IMR-90 (cell line): ENCODE data around the gene PGBD5. TPM values are rescaled to one million over a fixed set of nuclear protein-coding genes. Genes with fewer than 3 reads are reported as not detected.

Experiments used
- ATAC-seq: fragments of 200-7000 bp; cut with Tn5 transposase; 2 replicates; pipeline ENCODE4 v1.9.1; 2020; ENCODE audit warnings: low read depth, mild to moderate bottlenecking, moderate library complexity
- BruUV-seq: library from RNA; stranded (reverse); fragments of 400-500 nt; replicated peaks from 2 replicates; lab custom pipeline; 2021; lab: Mats Ljungman, UMichigan
- CTCF ChIA-PET: fragments of 300-600 bp; formaldehyde crosslinking; extraction: SDS; loops from one replicate; lab custom pipeline; 2021; ENCODE audit warnings: antibody characterized with exemption; lab: Yijun Ruan, JAX
- POLR2A ChIA-PET: fragments of 300-600 bp; sonication (Branson Sonifier 250); formaldehyde crosslinking; loops from one replicate; lab custom pipeline; 2022; ENCODE audit warnings: antibody characterized with exemption; ENCODE audit not compliant: unreplicated experiment; lab: Charles Lee
- DNase-seq: peaks from one replicate; pipeline ENCODE4 v3.0.0; 2013
- H2AFZ ChIP-seq: replicated peaks from 2 replicates; pipeline ENCODE3; 2013; ENCODE audit warnings: low read length, mild to moderate bottlenecking; ENCODE audit not compliant: poor library complexity
- H2AK5ac ChIP-seq: 2 replicates; pipeline ENCODE4 v1.6.1; 2013; ENCODE audit warnings: low read depth, low read length, inconsistent platforms
- H2AK9ac ChIP-seq: replicated peaks from 2 replicates; pipeline ENCODE3; 2013; ENCODE audit warnings: mild to moderate bottlenecking, low read depth, low read length, moderate library complexity; ENCODE audit not compliant: poor library complexity
- H2BK120ac ChIP-seq: 2 replicates; pipeline ENCODE4 v1.6.1; 2013; ENCODE audit warnings: low read depth, low read length, inconsistent platforms
- H2BK15ac ChIP-seq: 3 replicates; pipeline ENCODE4 v1.6.1; 2013; ENCODE audit warnings: low read depth, low read length, inconsistent platforms
- H2BK20ac ChIP-seq: 2 replicates; pipeline ENCODE4 v1.6.1; 2013; ENCODE audit warnings: low read depth, mild to moderate bottlenecking, inconsistent platforms, low read length, moderate library complexity
- H2BK5ac ChIP-seq: 2 replicates; pipeline ENCODE4 v1.6.1; 2013; ENCODE audit warnings: mild to moderate bottlenecking, low read depth, low read length, inconsistent platforms; ENCODE audit not compliant: poor library complexity, severe bottlenecking
- H3K14ac ChIP-seq: replicated peaks from 2 replicates; pipeline ENCODE4 v1.6.1; 2013; ENCODE audit warnings: low read depth, low read length, inconsistent platforms
- H3K18ac ChIP-seq: 2 replicates; pipeline ENCODE4 v1.6.1; 2013; ENCODE audit warnings: low read depth, low read length, control low read depth
- H3K23ac ChIP-seq: 2 replicates; pipeline ENCODE4 v1.6.1; 2013; ENCODE audit warnings: low read depth, low read length, inconsistent platforms
- H3K27ac ChIP-seq: 2 replicates; pipeline ENCODE4 v1.5.1; 2013; ENCODE audit warnings: mild to moderate bottlenecking, control low read depth, low read length; ENCODE audit not compliant: insufficient read depth
- H3K27me3 ChIP-seq: 2 replicates; pipeline ENCODE4 v1.6.1; 2013; ENCODE audit warnings: low read length; ENCODE audit not compliant: control insufficient read depth, insufficient read depth
- H3K36me3 ChIP-seq: 2 replicates; pipeline ENCODE4 v1.6.1; 2013; ENCODE audit warnings: low read length, mixed read lengths; ENCODE audit not compliant: control insufficient read depth, insufficient read depth
- H3K4ac ChIP-seq: 2 replicates; pipeline ENCODE4 v1.6.1; 2013; ENCODE audit warnings: low read depth, low read length, inconsistent platforms
- H3K4me1 ChIP-seq: 2 replicates; pipeline ENCODE4 v1.6.1; 2013; ENCODE audit warnings: low read length, mixed read lengths; ENCODE audit not compliant: control insufficient read depth, insufficient read depth
- H3K4me2 ChIP-seq: 2 replicates; pipeline ENCODE4 v1.6.1; 2013; ENCODE audit warnings: low read depth, mild to moderate bottlenecking, control low read depth, low read length, moderate library complexity
- H3K4me3 ChIP-seq: 2 replicates; pipeline ENCODE4 v1.5.1; 2013; ENCODE audit warnings: low read depth, mild to moderate bottlenecking, control low read depth, low read length, moderate library complexity; ENCODE audit not compliant: insufficient read depth
- H3K56ac ChIP-seq: 2 replicates; pipeline ENCODE4 v1.6.1; 2013; ENCODE audit warnings: low read length, inconsistent platforms; ENCODE audit not compliant: insufficient read depth; ENCODE audit errors: extremely low read depth
- H3K79me1 ChIP-seq, 2 experiments: 2 replicates each; pipeline ENCODE4 v1.6.1; 2013; ENCODE audit warnings: low read length in 2 of 2, inconsistent platforms in 1 of 2, low read depth in 1 of 2
- H3K9ac ChIP-seq: 2 replicates; pipeline ENCODE4 v1.6.1; 2013; ENCODE audit warnings: low read depth, low read length, control low read depth
- H3K9me1 ChIP-seq: 2 replicates; pipeline ENCODE4 v1.6.1; 2013; ENCODE audit warnings: low read length, inconsistent platforms; ENCODE audit not compliant: insufficient read depth
- H3K9me3 ChIP-seq: 2 replicates; pipeline ENCODE4 v1.6.1; 2013; ENCODE audit warnings: low read length; ENCODE audit not compliant: control insufficient read depth, insufficient read depth
- H4K20me1 ChIP-seq: 2 replicates; pipeline ENCODE4 v1.6.1; 2013; ENCODE audit warnings: low read length, inconsistent platforms; ENCODE audit not compliant: insufficient read depth
- H4K5ac ChIP-seq: 2 replicates; pipeline ENCODE4 v1.6.1; 2013; ENCODE audit warnings: mild to moderate bottlenecking, low read depth, low read length, control low read depth
- H4K8ac ChIP-seq, 2 experiments: 2 replicates each; pipeline ENCODE4 v1.6.1; 2013; ENCODE audit warnings: low read depth in 2 of 2, low read length in 2 of 2, control low read depth in 1 of 2, inconsistent platforms in 1 of 2
- H4K91ac ChIP-seq: 2 replicates; pipeline ENCODE4 v1.6.1; 2013; ENCODE audit warnings: low read depth, low read length, inconsistent platforms; ENCODE audit not compliant: insufficient read depth
- BHLHE40 ChIP-seq: fragments of 150-350 bp; IDR thresholded peaks from 2 replicates; pipeline ENCODE4 v1.6.1; 2016; ENCODE audit warnings: mild to moderate bottlenecking, low read depth, low read length
- CEBPB ChIP-seq: IDR thresholded peaks from 2 replicates; pipeline ENCODE4 v1.6.1; 2012; ENCODE audit warnings: low read depth, low read length, improper control_type of control experiment
- CHD1 ChIP-seq: IDR thresholded peaks from 2 replicates; pipeline ENCODE4 v1.6.1; 2012; ENCODE audit warnings: low read depth, low read length, improper control_type of control experiment
- CTCF ChIP-seq: conservative IDR thresholded peaks from 2 replicates; pipeline ENCODE4 v1.5.1; 2012; ENCODE audit warnings: mild to moderate bottlenecking, low read depth, low read length, improper control_type of control experiment
- ELK1 ChIP-seq: fragments of 150-350 bp; IDR thresholded peaks from 2 replicates; pipeline ENCODE4 v1.6.1; 2016; ENCODE audit warnings: low read depth, mild to moderate bottlenecking, low read length, moderate library complexity, borderline replicate concordance
- FOS ChIP-seq: fragments of 150-350 bp; IDR thresholded peaks from 2 replicates; pipeline ENCODE4 v1.6.1; 2016; ENCODE audit warnings: low read depth, low read length
- MAFK ChIP-seq: IDR thresholded peaks from 2 replicates; pipeline ENCODE4 v1.6.1; 2012; ENCODE audit warnings: low read depth, low read length, improper control_type of control experiment
- MAZ ChIP-seq: IDR thresholded peaks from 2 replicates; pipeline ENCODE4 v1.6.1; 2012; ENCODE audit warnings: low read depth, mild to moderate bottlenecking, low read length, improper control_type of control experiment, moderate library complexity, borderline replicate concordance
- MXI1 ChIP-seq: IDR thresholded peaks from 2 replicates; pipeline ENCODE4 v1.6.1; 2012; ENCODE audit warnings: low read depth, mild to moderate bottlenecking, low read length, moderate library complexity, borderline replicate concordance
- NFE2L2 ChIP-seq: fragments of 150-350 bp; IDR thresholded peaks from 2 replicates; pipeline ENCODE4 v1.6.1; 2016; ENCODE audit warnings: low read depth, mild to moderate bottlenecking, low read length
- POLR2A ChIP-seq: IDR thresholded peaks from 2 replicates; pipeline ENCODE4 v1.6.1; 2012; ENCODE audit warnings: mild to moderate bottlenecking, low read depth, low read length
- RAD21 ChIP-seq: IDR thresholded peaks from 2 replicates; pipeline ENCODE4 v1.6.1; 2012; ENCODE audit warnings: low read length, improper control_type of control experiment
- RCOR1 ChIP-seq: IDR thresholded peaks from 2 replicates; pipeline ENCODE4 v1.6.1; 2012; ENCODE audit warnings: mild to moderate bottlenecking, low read length, improper control_type of control experiment; ENCODE audit not compliant: insufficient replicate concordance
- RFX5 ChIP-seq: IDR thresholded peaks from 2 replicates; pipeline ENCODE4 v1.8.0; 2012; ENCODE audit warnings: low read depth, mild to moderate bottlenecking, low read length, moderate library complexity
- SMC3 ChIP-seq: fragments of 150-350 bp; IDR thresholded peaks from 2 replicates; pipeline ENCODE4 v1.6.1; 2016; ENCODE audit warnings: low read depth, mild to moderate bottlenecking, antibody characterized with exemption, low read length, moderate library complexity
- USF2 ChIP-seq: fragments of 150-350 bp; IDR thresholded peaks from 2 replicates; pipeline ENCODE4 v1.6.1; 2017; ENCODE audit warnings: mild to moderate bottlenecking, antibody characterized with exemption, low read length, low read depth
- WGBS, 2 experiments: methylation state at CpG; one replicate each; pipeline versions ENCODE4 v1.1.5 to v1.1.7; 2013; ENCODE audit warnings: missing lambda C conversion rate in 2 of 2; ENCODE audit not compliant: insufficient read length in 1 of 2; ENCODE audit errors: extremely low coverage in 2 of 2; 5-methylcytosine and 5-hydroxymethylcytosine counted together
- dilution Hi-C: fragments of 300-500 bp; cut with HindIII; formaldehyde crosslinking; loops from one replicate; pipeline ENCODE4 v1.14.3; 2018; ENCODE audit warnings: low sequenced_read_pairs; ENCODE audit not compliant: unreplicated experiment
- in situ Hi-C: fragments of 300-500 bp; cut with MboI; formaldehyde crosslinking; loops from 3 replicates; pipeline ENCODE4 v1.14.3; 2019; ENCODE audit warnings: low sequenced_read_pairs, inconsistent platforms, mixed read lengths
- intact Hi-C: fragments of 100-400 bp; cut with micrococcal nuclease; formaldehyde crosslinking; loops from 2 replicates; pipeline ENCODE4 v1.10.0; 2022
- polyA plus RNA-seq, 3 experiments: library from polyadenylated mRNA; depleted of rRNA; stranded (reverse); fragments of >200 nt; gene quantifications; 2 replicates each; pipeline ENCODE4 v1.2.3, GENCODE V29; 2012; ENCODE audit warnings: low replicate concordance in 1 of 3
- total RNA-seq: library from RNA; depleted of rRNA; stranded (reverse); fragments of >200 nt; gene quantifications from 2 replicates; pipeline ENCODE4 v1.2.3, GENCODE V29; 2012

PGBD5 gene
- total and polyA plus RNA-seq, 2 of the 4 experiments (the other 2 are of a cell fraction) = 0.18 to 0.36 TPM

- POLR2A ChIA-PET = no interaction called here
- Histone ChIP-seq H2BK5ac (no peak overlapping the region), H3K23ac (no peak overlapping the region), H3K4me1 (no peaks in the 10 kb centered on the region), H2BK20ac (no peak overlapping the region), H4K8ac (no peak overlapping the region), H3K9ac (no peak overlapping the region), H2AK5ac (no peak overlapping the region), H3K27me3 (peaks cover under 1% of the 10 kb centered on the region; the same call in 1 of the 2 replicates), H4K91ac (no peak overlapping the region), H3K9me1 (no peaks in the 10 kb centered on the region; the same call in 1 of the 2 replicates), H3K4ac (no peak overlapping the region), H3K56ac (no peak overlapping the region), H3K79me1 (no peaks in the 10 kb centered on the region), H3K4me2 (no peak overlapping the region), H3K18ac (no peak overlapping the region), H3K4me3 (no peak overlapping the region), H2AK9ac (no peak overlapping the region), H4K5ac (no peak overlapping the region), H3K14ac (no peak overlapping the region), H3K27ac (no peak overlapping the region), H2BK15ac (no peak overlapping the region), H3K9me3 (no peaks in the 10 kb centered on the region), H3K36me3 (no peaks in the 10 kb centered on the region; the same call in 1 of the 2 replicates), H2AFZ (no peak overlapping the region), H2BK120ac (no peak overlapping the region), H4K20me1 (no peaks in the 10 kb centered on the region)
- TF ChIP-seq CEBPB = no peak
- no peak for TF ChIP-seq RFX5
- TF ChIP-seq MAFK = no peak
- TF ChIP-seq FOS = no peak
- TF ChIP-seq USF2 = no peak
- no peak for TF ChIP-seq POLR2A
- TF ChIP-seq RCOR1 = no peak
- no peak for TF ChIP-seq NFE2L2
- no peak for TF ChIP-seq SMC3
- no peak for TF ChIP-seq MAZ
- no peak for TF ChIP-seq BHLHE40
- no peak for TF ChIP-seq MXI1
- TF ChIP-seq CTCF = no peak
- TF ChIP-seq ELK1 = no peak
- TF ChIP-seq RAD21 = no peak
- no peak for TF ChIP-seq CHD1
- in situ Hi-C loops (no loop called here), dilution Hi-C loops (no loop called here), intact Hi-C loops (no loop called here)
- 84% methylated on average over 12 of the region's 21 CpGs; no CpG with 5 or more reads in 1 of the 2 experiments for WGBS, 2 experiments
- BruUV-seq = no TSS peak
- DNase-seq (no peak), ATAC-seq (no peak)
- CTCF ChIA-PET = no interaction called here
Observed at GRCh38 chr1:230286166-230286889, 139.8 kb downstream of the PGBD5 start.
